Memory B cell (primary cell): Measurements from ENCODE around the gene IGSF9.

Experiments
- ATAC-seq: fragments of 150-1000 bp; cut with Tn5 transposase; 2 replicates; pipeline ENCODE4 v1.10.0; 2021; ENCODE audit warnings: low read depth, mild to moderate bottlenecking, moderate library complexity
- DNase-seq, 2 donors: peaks; one replicate each; pipeline ENCODE4 v3.0.0; 2022; ENCODE audit warnings: low spot score in 2 of 2
- H3K27ac Mint-ChIP-seq: one replicate; pipeline ENCODE4 v1.8.0; 2022; ENCODE audit warnings: mild to moderate bottlenecking, moderate library complexity, mixed read lengths
- H3K27me3 Mint-ChIP-seq: one replicate; pipeline ENCODE4 v1.8.0; 2022; ENCODE audit warnings: mixed read lengths
- H3K36me3 Mint-ChIP-seq: one replicate; pipeline ENCODE4 v1.8.0; 2022; ENCODE audit warnings: mild to moderate bottlenecking, mixed read lengths
- H3K4me1 Mint-ChIP-seq: one replicate; pipeline ENCODE4 v1.8.0; 2022; ENCODE audit warnings: mixed read lengths
- H3K4me3 Mint-ChIP-seq: one replicate; pipeline ENCODE4 v1.8.0; 2022; ENCODE audit warnings: mild to moderate bottlenecking, moderate library complexity, mixed read lengths
- H3K9me3 Mint-ChIP-seq: one replicate; pipeline ENCODE4 v1.8.0; 2022; ENCODE audit warnings: mixed read lengths

IGSF9 gene

DNA sequence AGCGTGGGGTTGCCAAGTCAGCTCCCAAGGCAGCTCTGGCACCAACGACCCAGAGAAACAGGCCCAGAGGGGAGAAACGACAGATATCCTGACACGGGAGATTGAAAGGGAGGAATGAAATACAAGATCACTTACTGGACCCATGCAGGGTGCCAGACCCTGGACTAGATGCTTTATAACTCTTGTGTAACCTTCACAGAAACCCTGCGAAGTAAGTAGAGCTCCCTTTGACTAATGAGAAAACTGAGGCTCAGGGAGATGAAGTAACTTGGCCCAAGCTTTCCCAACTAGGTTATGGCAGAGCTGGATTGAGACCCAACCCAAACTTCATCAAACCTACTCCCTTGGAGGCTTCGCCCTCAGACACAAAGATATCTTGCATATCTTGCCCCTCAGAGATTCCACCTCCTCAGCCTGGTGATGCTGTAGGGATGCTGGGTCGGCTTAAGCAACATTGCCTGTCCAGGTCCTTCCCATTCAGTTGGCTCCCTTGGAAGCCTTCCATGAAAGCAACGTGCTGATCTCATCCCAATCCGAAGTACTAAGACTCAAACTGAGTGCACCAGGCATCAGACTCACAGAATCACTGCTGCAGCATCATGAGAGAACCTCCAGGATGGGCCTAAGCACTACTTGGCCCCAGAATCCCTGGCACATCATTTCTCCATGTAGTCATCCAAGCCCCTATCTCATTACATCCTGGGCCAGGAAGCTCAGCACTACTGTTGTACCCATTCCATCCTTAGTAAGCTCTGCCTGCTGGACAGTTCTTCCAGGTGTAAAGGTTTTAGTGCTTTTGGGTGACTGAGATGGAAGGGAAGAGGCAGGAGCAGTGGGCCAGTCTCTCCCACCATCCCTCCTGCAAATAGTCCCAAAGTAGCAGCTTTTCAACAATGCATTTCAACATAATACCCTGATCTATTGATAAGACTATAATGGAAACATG is 1.1 kb upstream of the IGSF9 start:
- Mint-ChIP-seq H3K27ac (no peak overlapping the region), H3K36me3 (peaks cover 2% of the 10 kb centered on the region), H3K4me3 (no peak overlapping the region), H3K4me1 (peaks cover 15% of the 10 kb centered on the region), H3K9me3 (no peaks in the 10 kb centered on the region), H3K27me3 (peaks cover 26% of the 10 kb centered on the region)
- DNase-seq: no peak
- ATAC-seq: no peak

DNA sequence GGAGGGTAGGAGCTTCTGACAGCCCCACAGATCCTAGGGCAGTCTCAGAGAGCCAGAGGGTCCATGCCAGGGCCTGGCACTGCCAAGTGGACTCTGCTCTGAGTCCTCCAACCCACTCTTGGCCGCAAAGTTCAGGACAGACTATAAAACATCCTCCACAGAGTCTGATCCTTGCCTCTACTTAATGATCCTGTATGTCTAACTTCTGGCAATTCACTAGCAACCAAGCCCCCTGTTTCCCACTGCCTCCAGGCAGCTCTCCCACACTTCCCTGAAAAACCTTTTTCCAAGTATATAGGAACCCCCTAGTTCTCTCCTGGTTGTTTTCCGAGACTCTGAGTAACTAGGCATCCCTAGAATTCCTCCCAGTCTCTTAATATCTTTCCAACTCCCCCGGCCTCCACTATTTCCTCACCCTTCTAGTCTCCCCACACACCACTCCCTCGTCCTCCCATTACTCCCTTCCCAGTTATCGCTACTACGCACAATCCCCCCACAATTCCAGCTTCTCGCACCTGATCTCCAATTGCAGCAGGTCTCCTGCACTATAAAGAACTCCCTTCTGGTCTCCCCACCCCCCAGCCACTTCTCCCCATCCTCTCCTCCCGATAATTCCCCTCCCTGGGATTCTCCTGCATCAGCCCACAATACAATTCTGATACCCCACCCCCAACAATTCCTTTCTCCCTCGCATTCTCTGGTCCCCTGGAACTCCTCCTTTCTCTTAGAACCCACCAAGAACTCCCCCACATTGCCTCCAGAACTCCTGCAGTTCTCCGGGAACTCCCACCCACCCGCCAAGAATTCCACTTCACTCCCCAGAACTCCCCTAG is 574 bp downstream of the IGSF9 start:
- Mint-ChIP-seq H3K27me3 (peaks cover 20% of the 10 kb centered on the region), H3K9me3 (no peaks in the 10 kb centered on the region)

DNA sequence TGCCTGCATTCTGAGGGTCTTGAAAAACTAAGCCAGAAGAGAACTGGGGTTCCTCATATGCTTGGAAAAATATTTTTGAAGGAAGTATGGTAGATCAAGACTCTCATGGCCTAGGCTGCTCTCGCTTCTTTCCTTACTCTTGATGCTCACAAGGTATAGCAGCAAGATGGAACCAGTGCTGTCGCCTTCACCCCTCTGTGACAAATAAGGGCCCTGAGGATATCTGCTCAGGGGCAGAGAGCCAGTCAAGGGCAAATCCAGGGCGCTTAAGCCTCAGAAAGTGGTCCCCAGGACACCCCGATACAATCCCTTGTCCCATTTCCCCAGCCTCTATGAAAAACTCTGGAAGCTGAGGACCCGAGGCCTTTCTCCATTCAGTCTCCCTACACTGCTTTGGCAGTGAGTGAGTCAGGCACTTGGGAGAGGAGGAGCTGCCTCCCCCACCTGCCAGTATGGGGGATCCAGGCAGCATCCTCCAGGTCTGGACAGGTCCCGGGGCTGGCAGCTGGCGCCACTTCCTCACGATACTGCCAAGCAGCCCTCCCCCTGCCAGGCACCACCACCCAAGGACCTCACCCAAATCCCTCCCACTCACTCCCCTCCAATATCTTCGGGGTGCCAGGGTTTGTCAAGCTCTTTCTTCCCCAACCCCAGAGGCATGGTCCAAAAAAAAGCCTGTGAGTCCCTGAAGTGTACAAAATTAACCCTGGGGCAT is 1.3 kb downstream of the IGSF9 start:
- Mint-ChIP-seq H3K36me3 (peaks cover 2% of the 10 kb centered on the region), H3K9me3 (no peaks in the 10 kb centered on the region), H3K4me1 (peaks cover 20% of the 10 kb centered on the region), H3K4me3 (no peak overlapping the region), H3K27me3 (peaks cover 19% of the 10 kb centered on the region), H3K27ac (no peak overlapping the region)
- no peak for DNase-seq
- no peak for ATAC-seq

More for the DNA sequence above, 574 bp downstream of the IGSF9 start:
- Mint-ChIP-seq H3K4me1 (peaks cover 19% of the 10 kb centered on the region), H3K36me3 (peaks cover 2% of the 10 kb centered on the region), H3K27ac (no peak overlapping the region), H3K4me3 (peak overlapping the region; percentile 71)
- DNase-seq (no peak), ATAC-seq (no peak)

DNA sequence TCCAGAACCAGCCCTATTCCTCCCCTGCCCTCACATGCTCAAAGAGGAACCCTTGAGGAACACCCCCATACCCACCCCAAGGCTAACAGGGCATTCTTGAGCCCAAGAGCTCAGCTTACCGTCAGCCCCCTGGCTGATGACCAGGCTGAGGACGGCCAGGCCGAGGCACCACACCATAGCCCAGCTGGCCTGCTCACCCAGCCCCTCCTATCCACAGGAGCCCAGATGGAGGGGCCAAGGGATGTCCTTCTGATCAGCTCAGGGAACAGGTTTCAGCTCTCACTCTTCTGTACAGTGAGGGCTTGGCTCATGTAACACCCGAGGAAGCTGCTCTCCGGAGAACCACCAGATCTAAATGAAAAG is 2.2 kb downstream of the IGSF9 start:
- DNase-seq: no peak
- Mint-ChIP-seq H3K4me3 (no peak overlapping the region), H3K36me3 (peaks cover 2% of the 10 kb centered on the region), H3K27ac (no peak overlapping the region), H3K27me3 (peaks cover 19% of the 10 kb centered on the region), H3K9me3 (no peaks in the 10 kb centered on the region), H3K4me1 (peaks cover 27% of the 10 kb centered on the region)
- no peak for ATAC-seq

DNA sequence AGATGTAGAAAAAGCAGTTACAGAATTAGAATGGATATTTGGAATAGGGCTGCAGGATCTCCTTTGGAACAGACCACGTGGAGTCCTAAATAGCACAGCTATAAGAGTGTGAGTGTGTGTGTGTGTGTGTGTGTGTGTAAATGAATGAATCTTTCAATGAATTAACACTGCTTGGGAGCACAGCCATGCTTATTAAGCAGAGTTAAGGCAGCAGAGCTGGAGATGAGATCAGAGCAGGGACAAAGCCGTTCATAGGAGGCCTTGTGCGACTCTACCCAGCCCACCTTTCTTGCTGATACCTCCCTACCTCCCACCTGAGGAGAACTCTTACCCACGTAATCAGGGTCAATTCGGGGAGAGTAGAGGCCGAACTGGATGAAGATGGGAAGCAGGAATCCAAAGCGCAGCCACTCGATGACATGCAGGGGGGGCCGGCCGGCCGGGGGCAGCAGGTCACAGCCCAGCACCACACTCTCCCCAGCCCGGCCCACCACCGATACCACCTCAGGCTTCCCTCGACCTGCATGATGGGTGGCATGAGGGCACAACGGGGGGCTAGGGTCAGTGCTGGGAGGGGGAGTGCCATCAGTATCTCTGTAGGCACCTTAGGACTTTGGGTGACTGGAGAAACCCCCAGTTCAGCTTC is 2.7 kb downstream of the IGSF9 start:
- no peak overlapping the region for H3K4me3 Mint-ChIP-seq
- peaks cover 32% of the 10 kb centered on the region for H3K4me1 Mint-ChIP-seq
- DNase-seq (no peak), ATAC-seq (no peak)
- H3K36me3 Mint-ChIP-seq: peaks cover 2% of the 10 kb centered on the region
- no peaks in the 10 kb centered on the region for H3K9me3 Mint-ChIP-seq
- no peak overlapping the region for H3K27ac Mint-ChIP-seq
- H3K27me3 Mint-ChIP-seq: peaks cover 17% of the 10 kb centered on the region

DNA sequence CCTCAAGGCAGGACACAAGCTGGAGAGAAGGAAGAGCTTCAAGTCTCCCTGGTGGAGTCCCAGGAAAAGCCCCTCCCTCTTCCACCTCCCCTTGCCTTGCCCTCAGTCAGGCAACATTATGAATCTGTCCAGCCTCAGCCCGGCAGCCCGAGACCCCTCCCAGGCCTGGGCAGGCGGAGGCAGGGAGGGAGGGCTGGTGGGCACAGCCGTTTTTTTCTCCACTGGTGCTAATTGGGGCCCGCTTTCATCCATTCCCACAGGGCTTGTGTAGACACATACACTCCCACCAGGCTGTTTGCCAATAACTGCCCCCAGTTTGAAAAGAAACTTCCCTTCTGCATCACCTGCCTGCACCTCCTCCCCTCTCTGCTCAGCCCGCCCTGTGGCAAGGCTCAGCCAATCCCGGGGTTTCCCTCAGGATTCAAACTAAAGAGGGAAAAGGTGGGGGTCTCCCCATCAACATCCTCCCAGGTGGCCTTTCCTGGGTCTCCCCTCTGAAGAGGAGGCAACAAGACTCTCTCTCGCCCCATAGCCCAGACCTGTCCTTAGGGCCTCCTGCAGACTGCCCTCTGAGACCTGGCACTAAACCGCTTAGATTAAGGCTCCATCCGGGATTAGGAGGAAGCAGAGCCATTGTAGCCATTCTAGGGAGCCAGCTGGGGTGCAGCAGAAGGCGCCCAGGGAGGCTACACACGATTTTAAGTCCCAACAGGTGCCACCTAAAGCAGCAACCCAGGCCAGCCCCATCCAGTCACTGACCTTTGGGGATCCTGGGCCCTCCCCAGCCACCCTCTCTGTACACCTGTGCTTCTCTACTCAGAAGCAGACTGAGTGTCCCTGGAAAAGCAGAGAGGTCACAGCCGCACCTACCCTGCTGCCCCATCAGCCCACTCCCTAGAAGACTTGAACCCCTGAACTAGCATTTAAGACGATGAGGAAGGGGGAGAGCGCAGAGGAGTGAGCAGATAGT is 3.5 kb downstream of the IGSF9 start:
- Mint-ChIP-seq H3K36me3 (peaks cover 2% of the 10 kb centered on the region), H3K4me3 (no peak overlapping the region), H3K27ac (no peak overlapping the region), H3K4me1 (peaks cover 39% of the 10 kb centered on the region), H3K27me3 (peaks cover 17% of the 10 kb centered on the region), H3K9me3 (no peaks in the 10 kb centered on the region)
- DNase-seq (no peak), ATAC-seq (no peak)

DNA sequence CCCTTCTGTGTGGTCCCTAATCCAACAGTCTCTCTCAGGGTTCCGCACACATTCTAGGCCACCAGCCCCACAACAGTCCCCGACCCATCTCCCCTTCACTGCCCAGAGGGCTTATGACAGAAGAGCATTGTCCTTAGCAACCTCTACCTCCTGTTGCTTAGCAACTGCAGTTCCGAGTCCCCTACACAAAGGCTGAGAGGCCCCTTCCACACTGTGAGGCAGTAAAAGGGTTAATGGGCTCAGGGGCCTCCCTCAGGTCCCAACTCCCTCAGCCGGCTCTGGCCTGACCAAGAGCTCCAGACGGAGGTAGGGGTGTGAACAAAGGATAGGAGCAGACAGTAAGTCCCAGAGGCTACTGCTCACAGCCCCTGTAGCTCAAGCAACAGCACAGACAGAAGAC is 4.3 kb downstream of the IGSF9 start:
- DNase-seq (no peak), ATAC-seq (no peak)
- H3K27me3 Mint-ChIP-seq: peaks cover 17% of the 10 kb centered on the region
- peaks cover 45% of the 10 kb centered on the region for H3K4me1 Mint-ChIP-seq
- H3K9me3 Mint-ChIP-seq: no peaks in the 10 kb centered on the region
- no peak overlapping the region for H3K4me3 Mint-ChIP-seq
- H3K36me3 Mint-ChIP-seq: peaks cover 2% of the 10 kb centered on the region
- no peak overlapping the region for H3K27ac Mint-ChIP-seq

DNA sequence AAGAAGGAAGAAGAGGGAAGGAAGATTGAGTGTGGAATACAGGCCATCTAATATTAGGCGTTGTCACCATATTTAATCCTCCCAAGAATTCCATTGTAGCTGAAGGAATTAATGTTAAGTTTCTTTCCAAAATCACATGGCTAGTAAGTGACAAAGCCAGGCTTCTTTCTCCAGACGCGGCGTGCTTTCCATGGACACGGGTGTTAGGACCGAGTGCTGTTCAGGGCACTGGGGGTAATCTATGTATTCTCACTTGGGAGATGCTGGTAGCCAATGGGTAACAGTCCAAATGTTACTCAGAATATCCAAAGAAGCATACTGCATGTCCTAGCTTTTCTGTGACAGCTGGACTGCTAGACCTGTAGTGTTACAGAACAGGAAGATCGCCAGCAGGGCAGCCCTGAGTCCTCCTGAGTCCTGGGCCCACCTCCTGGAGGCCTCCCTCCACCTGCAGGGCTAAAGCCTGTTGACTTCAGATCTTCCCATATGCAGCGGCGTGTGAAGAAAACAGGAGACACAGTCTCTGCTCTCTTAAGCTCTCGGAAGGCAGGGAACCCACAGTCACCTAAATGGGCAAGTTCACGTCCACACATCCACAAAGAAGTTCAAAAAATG is 5.3 kb downstream of the IGSF9 start:
- ATAC-seq (no peak), DNase-seq (no peak)
- peaks cover 12% of the 10 kb centered on the region for H3K27me3 Mint-ChIP-seq
- H3K27ac Mint-ChIP-seq: no peak overlapping the region
- no peak overlapping the region for H3K4me3 Mint-ChIP-seq
- no peaks in the 10 kb centered on the region for H3K36me3 Mint-ChIP-seq
- H3K4me1 Mint-ChIP-seq: peaks cover 47% of the 10 kb centered on the region
- H3K9me3 Mint-ChIP-seq: no peaks in the 10 kb centered on the region

DNA sequence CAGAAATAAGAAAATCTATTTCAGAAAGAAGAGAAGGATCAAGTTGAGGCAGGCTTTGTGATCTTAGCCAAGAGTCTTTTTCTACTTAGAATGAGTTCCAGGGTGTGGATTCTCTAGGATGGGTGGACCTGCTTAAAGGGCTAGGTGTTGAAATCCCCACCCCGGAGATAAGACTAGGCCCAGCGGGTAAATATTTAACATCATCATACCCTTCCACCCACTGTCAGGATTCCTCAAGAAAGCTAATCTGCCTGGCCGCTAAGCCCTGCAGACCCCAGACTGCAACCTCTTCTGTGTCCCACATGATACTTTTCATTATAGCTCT is 5.8 kb downstream of the IGSF9 start:
- peaks cover 45% of the 10 kb centered on the region for H3K4me1 Mint-ChIP-seq
- no peaks in the 10 kb centered on the region for H3K36me3 Mint-ChIP-seq
- ATAC-seq: no peak
- no peak for DNase-seq
- no peak overlapping the region for H3K4me3 Mint-ChIP-seq
- H3K27ac Mint-ChIP-seq: no peak overlapping the region
- H3K27me3 Mint-ChIP-seq: peaks cover 7% of the 10 kb centered on the region
- no peaks in the 10 kb centered on the region for H3K9me3 Mint-ChIP-seq

DNA sequence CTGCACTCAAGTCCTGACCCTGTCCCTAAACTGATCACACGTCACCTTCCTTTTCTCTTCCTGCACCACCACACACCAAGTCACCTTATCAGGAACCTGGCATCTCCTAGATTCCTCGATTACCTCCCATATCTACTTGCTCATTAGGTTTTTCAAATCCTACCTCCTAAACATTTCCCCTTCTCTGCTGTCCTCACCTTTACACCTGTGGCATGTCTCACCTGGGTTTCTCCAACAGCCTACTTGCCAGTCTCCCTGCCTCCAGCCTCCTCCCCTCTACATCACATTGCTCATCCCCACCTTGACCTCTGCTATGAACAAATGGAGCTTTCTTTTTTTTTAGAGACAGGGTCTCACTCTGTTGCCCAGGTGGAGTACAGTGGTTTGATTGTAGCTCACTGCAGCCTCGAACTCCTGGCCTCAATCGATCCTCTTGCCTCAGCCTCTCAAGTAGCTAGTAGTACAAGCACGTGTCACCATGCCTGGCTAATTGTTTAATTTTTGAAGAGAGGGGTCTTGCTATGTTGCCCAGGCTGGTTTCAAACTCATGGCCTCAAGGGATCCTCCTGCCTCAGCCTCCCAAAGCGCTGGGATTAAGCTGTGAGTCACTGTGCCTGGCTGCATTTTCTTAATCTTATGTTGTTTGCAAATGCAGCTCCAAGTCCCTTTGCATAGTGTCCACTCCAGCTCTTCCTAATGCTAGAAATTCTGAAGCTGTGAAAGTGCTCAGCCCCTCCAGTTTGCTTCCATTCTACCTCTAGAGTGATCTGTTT is 6.3 kb downstream of the IGSF9 start:
- H3K27me3 Mint-ChIP-seq: peaks cover 6% of the 10 kb centered on the region
- no peaks in the 10 kb centered on the region for H3K36me3 Mint-ChIP-seq
- no peak for ATAC-seq
- H3K4me3 Mint-ChIP-seq: no peak overlapping the region
- H3K27ac Mint-ChIP-seq: peak overlapping the region; percentile 26
- no peak for DNase-seq
- no peaks in the 10 kb centered on the region for H3K9me3 Mint-ChIP-seq
- H3K4me1 Mint-ChIP-seq: peaks cover 44% of the 10 kb centered on the region

DNA sequence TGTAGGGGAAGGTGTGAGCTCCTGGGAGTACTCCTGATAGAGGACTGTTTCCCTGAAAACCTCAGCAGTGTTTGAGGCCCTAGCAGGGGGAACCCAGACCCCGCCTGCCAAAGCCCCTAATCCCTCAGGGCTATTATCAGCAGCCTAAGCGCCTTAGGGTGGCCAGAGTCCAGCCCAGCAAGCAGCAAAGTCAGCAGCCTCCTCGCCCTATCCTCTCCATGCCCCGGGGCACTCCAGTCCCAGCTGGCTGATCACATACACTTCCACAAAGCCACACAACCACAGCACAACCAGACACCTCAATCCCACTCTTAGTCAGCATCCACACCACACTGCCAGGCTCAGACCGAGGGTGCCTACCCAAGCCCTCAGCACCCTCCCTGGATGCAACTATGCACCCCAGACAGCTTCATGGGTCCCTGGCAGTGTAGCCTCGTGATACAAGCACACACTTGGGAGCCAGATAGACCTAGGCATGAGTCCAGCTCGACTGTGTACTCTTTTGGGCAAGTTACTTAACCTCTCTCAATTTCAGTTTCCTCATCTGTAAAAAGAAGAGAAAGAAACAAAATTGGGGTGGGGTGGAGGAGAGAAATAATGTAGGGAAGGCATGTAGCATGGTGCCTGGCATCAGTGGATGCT is 7.1 kb downstream of the IGSF9 start:
- Mint-ChIP-seq H3K27ac (no peak overlapping the region), H3K9me3 (no peaks in the 10 kb centered on the region), H3K36me3 (no peaks in the 10 kb centered on the region), H3K4me1 (peaks cover 44% of the 10 kb centered on the region), H3K4me3 (no peak overlapping the region), H3K27me3 (peaks cover 3% of the 10 kb centered on the region)
- DNase-seq (no peak), ATAC-seq (no peak)
